Measurements from ENCODE around the gene ADCY3.

Gene ADCY3

GRCh38 chr2:24827321-24828237 lies 92.5 kb downstream of the ADCY3 start:
- peak; percentile 47 for DNase-seq

- DNase-seq, result no peak
Observed at GRCh38 chr2:24826773-24827145, 93.3 kb downstream of the ADCY3 start.

- DNase-seq, result no peak
Observed at GRCh38 chr2:24825883-24826772, 93.9 kb downstream of the ADCY3 start.

GRCh38 chr2:24824966-24825882 lies 94.8 kb downstream of the ADCY3 start:
- no peak for DNase-seq

- no peak for DNase-seq
Observed at GRCh38 chr2:24824071-24824588, 95.9 kb downstream of the ADCY3 start.

GRCh38 chr2:24822049-24822706 lies 97.9 kb downstream of the ADCY3 start:
- no peak for DNase-seq

- no peak for DNase-seq
Observed at GRCh38 chr2:24821433-24821891, 98.6 kb downstream of the ADCY3 start.

GRCh38 chr2:24820598-24821432 lies 99.2 kb downstream of the ADCY3 start:
- DNase-seq, result no peak

GRCh38 chr2:24820175-24820513 lies 99.9 kb downstream of the ADCY3 start:
- no peak for DNase-seq

GRCh38 chr2:24819442-24820174 lies 100.4 kb downstream of the ADCY3 start:
- DNase-seq, result no peak

- DNase-seq, result peak; percentile 16
Observed at GRCh38 chr2:24818721-24819167, 101.3 kb downstream of the ADCY3 start.

- DNase-seq, result peak; percentile 85
Observed at GRCh38 chr2:24816884-24817283, 103.2 kb downstream of the ADCY3 start.

GRCh38 chr2:24816404-24816803 lies 103.6 kb downstream of the ADCY3 start:
- no peak for DNase-seq

- DNase-seq, result no peak
Observed at GRCh38 chr2:24815171-24815570, 104.9 kb downstream of the ADCY3 start.

GRCh38 chr2:24814516-24814915 lies 105.5 kb downstream of the ADCY3 start:
- no peak for DNase-seq

GRCh38 chr2:24813691-24814137 lies 106.3 kb downstream of the ADCY3 start:
- DNase-seq, result no peak

- no peak for DNase-seq
Observed at GRCh38 chr2:24809316-24810007, 110.6 kb downstream of the ADCY3 start.

- DNase-seq, result no peak
Observed at GRCh38 chr2:24806661-24807036, 113.4 kb downstream of the ADCY3 start.
